Mesothelial cell of epicardium (in vitro differentiated cells): ENCODE results near the gene PRKG2. TPM values are rescaled to one million over a fixed set of nuclear protein-coding genes. Genes with fewer than 3 reads are reported as not detected.

Source experiments
- DNase-seq, 2 experiments: peaks; one replicate each; pipeline ENCODE4 v3.0.0; 2021; ENCODE audit warnings: low spot score in 2 of 2; ENCODE audit not compliant: unreplicated experiment in 2 of 2
- H3K27ac Mint-ChIP-seq: 2 replicates; pipeline ENCODE4 v1.8.0; 2021; ENCODE audit warnings: mixed read lengths
- H3K27me3 Mint-ChIP-seq: 2 replicates; pipeline ENCODE4 v1.8.0; 2021; ENCODE audit warnings: low read depth, mixed read lengths
- H3K36me3 Mint-ChIP-seq: 2 replicates; pipeline ENCODE4 v1.8.0; 2021; ENCODE audit warnings: mixed read lengths
- H3K4me1 Mint-ChIP-seq: 2 replicates; pipeline ENCODE4 v1.8.0; 2021; ENCODE audit warnings: mixed read lengths
- H3K4me3 Mint-ChIP-seq: 2 replicates; pipeline ENCODE4 v1.8.0; 2021; ENCODE audit warnings: mild to moderate bottlenecking, moderate library complexity, mixed read lengths
- H3K9me3 Mint-ChIP-seq: 2 replicates; pipeline ENCODE4 v1.8.0; 2021; ENCODE audit warnings: mixed read lengths
- total RNA-seq: library from RNA; stranded (reverse); gene quantifications from 3 replicates; pipeline ENCODE4 v1.2.1, GENCODE V29; 2021
- TF ChIP-seq, protein P1 (sequence below): fragments of 200-600 bp; sonication (generic); IDR thresholded peaks from one replicate; pipeline ENCODE4 v1.5.0; 2021; ENCODE audit warnings: antibody characterized with exemption; ENCODE audit not compliant: unreplicated experiment

PRKG2 gene
- total RNA-seq, 1 donor from 2014 or later, result 0.83 TPM

DNA sequence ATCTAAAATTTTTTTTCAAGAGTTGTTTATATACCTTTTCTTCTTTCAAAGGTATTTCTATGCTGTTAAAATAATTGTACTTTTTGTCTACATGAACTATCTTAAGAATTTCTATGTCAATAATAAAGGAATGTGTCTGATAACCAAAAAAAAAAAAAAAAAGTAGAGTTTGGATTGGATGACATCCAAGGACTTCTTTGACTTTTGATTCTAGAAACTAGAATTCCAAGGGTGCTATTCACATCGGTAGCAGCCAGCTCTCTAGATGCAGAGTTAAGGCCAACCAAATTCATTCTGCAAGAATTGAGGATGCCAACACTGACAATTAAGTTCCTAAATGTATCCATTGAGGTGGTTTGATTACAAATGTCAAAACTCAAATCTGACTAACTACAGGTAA is 42.0 kb upstream of the PRKG2 start:
- Mint-ChIP-seq H3K27me3 (peaks cover 16% of the 10 kb centered on the region), H3K9me3 (peaks cover 1% of the 10 kb centered on the region), H3K4me3 (no peak overlapping the region), H3K4me1 (peaks cover 33% of the 10 kb centered on the region), H3K27ac (no peak overlapping the region), H3K36me3 (no peaks in the 10 kb centered on the region)
- TF ChIP-seq, protein P1, sequence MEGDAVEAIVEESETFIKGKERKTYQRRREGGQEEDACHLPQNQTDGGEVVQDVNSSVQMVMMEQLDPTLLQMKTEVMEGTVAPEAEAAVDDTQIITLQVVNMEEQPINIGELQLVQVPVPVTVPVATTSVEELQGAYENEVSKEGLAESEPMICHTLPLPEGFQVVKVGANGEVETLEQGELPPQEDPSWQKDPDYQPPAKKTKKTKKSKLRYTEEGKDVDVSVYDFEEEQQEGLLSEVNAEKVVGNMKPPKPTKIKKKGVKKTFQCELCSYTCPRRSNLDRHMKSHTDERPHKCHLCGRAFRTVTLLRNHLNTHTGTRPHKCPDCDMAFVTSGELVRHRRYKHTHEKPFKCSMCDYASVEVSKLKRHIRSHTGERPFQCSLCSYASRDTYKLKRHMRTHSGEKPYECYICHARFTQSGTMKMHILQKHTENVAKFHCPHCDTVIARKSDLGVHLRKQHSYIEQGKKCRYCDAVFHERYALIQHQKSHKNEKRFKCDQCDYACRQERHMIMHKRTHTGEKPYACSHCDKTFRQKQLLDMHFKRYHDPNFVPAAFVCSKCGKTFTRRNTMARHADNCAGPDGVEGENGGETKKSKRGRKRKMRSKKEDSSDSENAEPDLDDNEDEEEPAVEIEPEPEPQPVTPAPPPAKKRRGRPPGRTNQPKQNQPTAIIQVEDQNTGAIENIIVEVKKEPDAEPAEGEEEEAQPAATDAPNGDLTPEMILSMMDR, result no peak
- DNase-seq, result no peak

DNA sequence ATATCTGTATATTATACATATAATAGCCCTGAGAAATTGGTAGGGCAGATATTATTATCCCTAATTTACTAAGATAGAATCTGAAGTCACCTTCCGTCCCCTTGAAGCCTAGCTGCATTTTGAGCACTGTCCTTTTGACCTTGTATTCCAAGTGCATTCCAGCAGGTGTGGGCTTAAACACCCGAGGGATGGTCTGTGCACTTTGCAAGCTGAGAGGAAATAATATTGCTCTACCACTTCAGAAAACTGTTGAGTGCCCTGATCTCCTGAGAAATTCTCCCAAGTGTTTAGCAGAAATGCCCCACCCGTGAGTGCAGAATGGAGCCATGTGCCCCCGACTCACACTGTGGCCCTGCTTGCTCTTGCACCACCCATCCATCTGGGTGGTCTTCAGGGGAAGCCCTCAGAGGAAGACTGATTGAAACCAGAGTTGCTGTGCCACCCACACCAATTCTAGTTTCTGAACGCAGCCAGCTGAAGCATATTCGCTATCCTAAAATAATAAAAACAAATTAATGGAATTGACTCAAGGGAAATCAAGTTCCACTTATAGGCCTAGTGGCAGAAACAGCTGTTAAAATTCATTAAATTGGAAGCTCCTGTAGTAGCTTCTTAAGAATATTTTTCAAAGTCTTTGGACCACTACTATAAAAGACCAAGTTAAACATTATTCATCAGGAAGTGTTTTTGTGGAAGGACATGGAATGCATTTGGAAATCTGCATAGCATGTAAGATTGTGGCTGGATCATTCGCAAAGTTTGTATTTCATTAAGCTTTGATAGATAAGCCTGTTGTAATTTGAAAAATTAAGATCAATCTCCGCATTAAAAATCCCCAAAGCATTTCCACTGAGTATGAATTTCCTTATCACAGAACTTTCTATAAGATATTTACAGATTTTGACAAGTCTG is 41.3 kb upstream of the PRKG2 start:
- Mint-ChIP-seq H3K9me3 (peaks cover 8% of the 10 kb centered on the region), H3K4me3 (no peak overlapping the region), H3K36me3 (no peaks in the 10 kb centered on the region), H3K27me3 (peaks cover 13% of the 10 kb centered on the region), H3K4me1 (peaks cover 33% of the 10 kb centered on the region), H3K27ac (peak overlapping the region; percentile 45)
- DNase-seq, result no peak
- TF ChIP-seq, protein P1, result no peak

DNA sequence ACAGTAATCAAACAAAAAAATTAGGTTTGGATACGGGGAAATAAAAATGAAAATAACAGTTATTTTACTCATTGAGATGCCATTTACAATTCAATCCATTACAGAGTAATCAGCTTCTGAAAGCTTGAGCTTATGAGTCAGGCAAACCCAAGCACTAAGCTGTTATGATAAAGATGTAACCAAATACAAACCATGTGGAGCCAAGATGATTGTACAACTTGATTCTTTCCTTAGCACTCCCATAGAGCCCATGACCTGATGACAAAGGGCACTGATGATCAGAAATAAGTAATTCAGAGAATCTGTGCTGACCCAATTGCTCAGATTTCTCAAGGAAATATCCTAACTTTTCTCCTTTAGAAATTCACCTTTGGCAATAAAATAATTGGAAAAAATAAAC is 40.5 kb upstream of the PRKG2 start:
- peaks cover 13% of the 10 kb centered on the region for H3K27me3 Mint-ChIP-seq
- no peak overlapping the region for H3K4me3 Mint-ChIP-seq
- peaks cover 14% of the 10 kb centered on the region for H3K9me3 Mint-ChIP-seq
- TF ChIP-seq, protein P1, result no peak
- no peak for DNase-seq
- no peaks in the 10 kb centered on the region for H3K36me3 Mint-ChIP-seq
- peaks cover 33% of the 10 kb centered on the region for H3K4me1 Mint-ChIP-seq
- H3K27ac Mint-ChIP-seq, result no peak overlapping the region

DNA sequence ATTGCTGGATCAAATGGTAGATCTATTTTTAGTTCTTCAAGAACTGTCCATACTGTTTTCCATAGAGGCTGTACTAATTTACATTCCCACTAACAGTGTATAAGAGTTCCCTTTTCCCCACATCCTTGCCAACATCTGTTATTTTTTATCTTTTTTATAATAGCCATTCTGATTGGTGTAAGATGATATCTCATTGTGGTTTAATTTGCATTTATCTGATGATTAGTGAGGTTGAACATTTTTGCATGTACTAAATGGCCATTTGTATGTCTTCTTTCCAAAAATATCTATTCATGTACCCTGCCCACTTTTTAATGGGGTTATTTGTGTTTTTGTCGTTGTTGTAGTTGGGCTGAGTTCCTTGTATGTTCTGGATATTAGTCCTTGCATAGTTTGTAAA is 35.4 kb upstream of the PRKG2 start:
- no peak overlapping the region for H3K27ac Mint-ChIP-seq
- peaks cover 18% of the 10 kb centered on the region for H3K9me3 Mint-ChIP-seq
- DNase-seq, result no peak
- TF ChIP-seq, protein P1, result no peak
- H3K4me1 Mint-ChIP-seq, result peaks cover 4% of the 10 kb centered on the region
- H3K4me3 Mint-ChIP-seq, result no peak overlapping the region
- peaks cover 27% of the 10 kb centered on the region for H3K27me3 Mint-ChIP-seq
- no peaks in the 10 kb centered on the region for H3K36me3 Mint-ChIP-seq

DNA sequence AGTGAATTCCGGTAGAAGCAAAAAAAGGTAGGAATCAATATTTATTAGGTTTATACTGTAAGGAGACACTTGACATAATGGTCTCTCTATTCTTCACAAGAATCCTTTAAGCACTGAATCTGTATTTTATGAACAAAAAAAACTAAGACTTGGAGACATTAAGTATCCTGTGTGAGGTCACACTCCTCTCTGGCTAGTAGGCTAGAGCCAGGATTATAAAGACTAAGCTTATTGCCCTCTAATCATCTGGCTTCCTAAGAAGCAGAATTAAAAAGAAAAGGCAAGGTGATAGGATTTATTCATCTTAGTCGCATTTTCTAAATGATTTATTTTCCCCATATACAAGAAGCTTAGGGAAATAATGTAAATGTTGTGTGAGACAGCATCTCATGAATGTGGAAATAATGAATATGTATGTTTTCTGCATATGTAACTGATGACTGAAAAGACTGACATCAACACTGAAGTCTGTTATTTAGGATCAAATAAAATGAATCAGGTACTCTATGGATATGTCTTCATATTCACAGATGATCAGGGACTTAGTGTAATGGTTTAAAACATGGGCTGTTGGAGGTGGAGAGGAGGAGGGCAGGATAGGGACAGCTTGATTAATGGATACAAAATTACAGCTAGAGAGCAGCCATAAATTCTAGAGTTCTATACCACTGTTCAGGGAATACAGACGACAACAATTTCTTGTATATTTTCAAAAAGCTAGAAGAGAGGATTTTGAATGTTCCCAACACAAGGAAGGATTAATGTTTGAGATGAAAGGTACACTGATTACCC is 30.4 kb upstream of the PRKG2 start:
- H3K27ac Mint-ChIP-seq, result no peak overlapping the region
- no peak for DNase-seq
- TF ChIP-seq, protein P1, result no peak
- peaks cover 3% of the 10 kb centered on the region for H3K9me3 Mint-ChIP-seq
- H3K4me1 Mint-ChIP-seq, result peaks cover 3% of the 10 kb centered on the region
- H3K36me3 Mint-ChIP-seq, result no peaks in the 10 kb centered on the region
- H3K27me3 Mint-ChIP-seq, result peaks cover 50% of the 10 kb centered on the region
- H3K4me3 Mint-ChIP-seq, result no peak overlapping the region
